Fibroblast of skin of abdomen (primary cell): Measurements from ENCODE around the gene MEIS1.

Experiments used
- DNase-seq: peaks from one replicate; pipeline ENCODE4 v3.0.0-alpha.2; 2013

Gene MEIS1

DNA sequence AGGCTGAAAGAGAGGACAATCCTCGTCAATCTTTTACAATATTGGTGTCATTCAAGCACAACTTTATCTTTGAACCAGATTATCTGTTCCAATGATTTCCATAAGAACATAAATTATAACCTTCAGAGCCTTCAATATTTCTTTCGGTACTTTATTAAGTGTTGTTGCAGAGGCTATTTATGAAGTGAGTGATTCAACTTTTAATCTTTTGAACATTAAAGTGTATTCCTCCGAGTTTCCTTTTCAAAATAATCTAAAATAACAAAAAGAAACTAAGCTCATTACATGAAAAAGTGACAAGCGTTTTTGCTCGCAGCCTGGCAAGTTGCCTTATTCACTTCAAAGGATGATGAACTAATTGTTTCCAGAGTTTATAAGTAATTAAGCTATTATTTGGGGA, 149.0 kb downstream of the MEIS1 start:
- DNase-seq = no peak

- no peak for DNase-seq
These were observed 150.7 kb downstream of the MEIS1 start for GRCh38 chr2:66585587-66585986.

GRCh38 chr2:66587216-66587615, 152.3 kb downstream of the MEIS1 start:
- peak; percentile 28 for DNase-seq

DNA sequence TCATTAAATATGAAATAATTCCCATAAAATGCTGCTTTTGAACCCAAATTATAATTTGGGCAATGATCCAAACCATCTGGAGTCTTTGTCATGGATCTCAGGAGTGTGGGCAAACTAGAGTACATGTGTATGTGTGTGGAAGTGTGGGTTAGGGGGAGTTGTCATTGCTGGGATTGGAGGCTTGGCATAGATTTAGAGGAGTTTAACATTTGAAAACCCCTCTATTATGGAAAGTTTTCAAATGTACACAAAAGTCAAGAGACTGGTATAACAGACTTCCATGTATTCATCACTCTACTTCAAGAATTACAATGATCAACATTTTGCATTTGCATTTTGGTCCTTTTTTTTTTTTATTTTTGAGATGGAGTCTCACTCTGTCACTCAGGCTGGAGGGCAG, 159.1 kb downstream of the MEIS1 start:
- no peak for DNase-seq

GRCh38 chr2:66595556-66595955, 160.6 kb downstream of the MEIS1 start:
- no peak for DNase-seq

- peak; percentile 34 for DNase-seq
These were observed 161.3 kb downstream of the MEIS1 start for GRCh38 chr2:66596256-66596655.

GRCh38 chr2:66601624-66602023, 166.7 kb downstream of the MEIS1 start:
- peak; percentile 30 for DNase-seq

DNA sequence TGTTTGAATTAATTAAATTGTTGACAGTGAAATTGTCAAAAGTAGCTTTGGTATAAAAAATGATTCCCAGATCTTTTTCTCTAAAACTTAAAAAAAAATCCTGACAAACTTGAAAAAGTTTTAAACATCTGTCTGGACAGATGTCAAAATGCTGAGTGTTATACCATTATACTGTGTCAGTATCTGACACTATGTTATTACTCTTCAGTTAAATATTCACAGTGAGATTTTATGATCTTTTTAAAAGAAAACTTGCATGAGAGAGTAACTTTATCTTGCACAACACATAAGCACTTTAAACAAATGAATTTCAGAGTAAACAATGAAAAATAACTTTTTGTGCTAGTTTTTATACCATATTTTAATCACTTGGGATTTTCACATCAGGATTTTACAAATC, 167.4 kb downstream of the MEIS1 start:
- no peak for DNase-seq

GRCh38 chr2:66604326-66604725, 169.4 kb downstream of the MEIS1 start:
- no peak for DNase-seq

DNA sequence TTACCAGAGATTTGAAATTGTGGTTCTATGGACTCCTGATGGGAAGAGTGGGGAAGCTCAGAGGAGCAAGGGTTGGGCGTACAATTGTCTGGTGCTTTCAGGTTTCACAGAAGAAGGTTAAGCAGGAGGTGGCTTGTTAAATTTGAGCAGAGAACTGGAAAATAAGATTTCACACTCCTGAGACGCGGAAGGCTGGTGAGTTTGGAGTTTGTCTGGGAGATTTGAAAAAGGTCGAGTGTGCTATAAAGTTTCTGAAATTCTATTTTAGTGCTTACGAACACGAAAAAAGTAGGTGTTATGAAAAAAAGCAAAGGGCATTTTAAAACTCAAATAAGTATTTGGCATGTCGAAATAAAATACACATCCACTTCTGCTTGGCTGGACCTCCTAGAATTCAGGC, 170.1 kb downstream of the MEIS1 start:
- no peak for DNase-seq

DNA sequence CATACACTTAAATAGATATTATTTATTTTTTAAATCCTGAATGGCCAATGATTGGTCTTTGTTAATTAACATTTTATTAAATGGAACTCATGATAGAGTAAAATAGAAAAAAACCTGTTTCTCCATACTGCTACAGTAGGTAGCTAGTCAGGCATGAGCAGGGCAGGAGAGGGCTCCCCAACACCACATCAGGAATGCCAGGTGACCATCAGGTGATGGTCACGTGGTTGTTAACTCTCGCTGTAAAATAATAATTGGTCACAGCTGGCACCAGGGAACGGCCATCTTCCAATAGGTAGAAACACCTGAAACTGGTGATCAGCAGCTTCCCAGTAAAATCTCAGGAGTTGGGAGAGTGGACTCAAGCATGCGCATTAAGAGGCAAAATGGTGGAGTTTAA, 172.2 kb downstream of the MEIS1 start:
- no peak for DNase-seq
